Tibial nerve (tissue), 4 donors: Measurements from ENCODE around the gene VPS33B. TPM values are rescaled to one million over a fixed set of nuclear protein-coding genes. Genes with fewer than 3 reads are reported as not detected.
A peak's percentile ranks its signal among the peaks of the same experiment; 100 is the strongest.

ENCODE experiments used
- DNase-seq, 2 donors: peaks; one replicate each; pipeline ENCODE4 v3.0.0-alpha.2; 2019; ENCODE audit warnings: low spot score in 2 of 2
- H3K27ac ChIP-seq, 4 donors: fragments of 200-600 bp; sonication (generic) in 3 of 4; one replicate each; pipeline ENCODE4 v1.5.1; 2017 to 2019; ENCODE audit warnings: mild to moderate bottlenecking in 1 of 4
- H3K27me3 ChIP-seq, 2 donors: fragments of 200-600 bp; sonication (generic) in 1 of 2; one replicate each; pipeline versions ENCODE4 v1.5.1 to v1.6.0; 2017 to 2019
- H3K36me3 ChIP-seq, 3 donors: fragments of 200-600 bp; sonication (generic); one replicate each; pipeline ENCODE4 v1.5.1; 2018 to 2019
- H3K4me1 ChIP-seq, 4 donors: fragments of 200-600 bp; sonication (generic) in 3 of 4; one replicate each; pipeline ENCODE4 v1.5.1; 2017 to 2019
- H3K4me3 ChIP-seq, 4 donors: fragments of 200-600 bp; sonication (generic) in 3 of 4; one replicate each; pipeline ENCODE4 v1.5.1; 2017 to 2019; ENCODE audit warnings: mild to moderate bottlenecking in 1 of 4, moderate library complexity in 1 of 4
- H3K9me3 ChIP-seq, 4 donors: fragments of 200-600 bp; sonication (generic) in 3 of 4; one replicate each; pipeline ENCODE4 v1.5.1; 2017 to 2019
- EP300 ChIP-seq, 2 donors: sonication (generic); formaldehyde crosslinking; IDR thresholded peaks; one replicate each; pipeline ENCODE4 v1.6.1; 2017; ENCODE audit warnings: antibody characterized with exemption in 2 of 2, mild to moderate bottlenecking in 1 of 2
- POLR2A ChIP-seq, 2 donors: fragments of 450-650 bp; IDR thresholded peaks; one replicate each; pipeline ENCODE4 v1.6.1; 2017; ENCODE audit warnings: antibody characterized with exemption in 2 of 2, mild to moderate bottlenecking in 2 of 2, moderate library complexity in 2 of 2
- WGBS, 2 donors: methylation state at CpG; one replicate each; pipeline ENCODE4 v1.1.5; 2018; 5-methylcytosine and 5-hydroxymethylcytosine counted together
- total RNA-seq, 4 donors: library from RNA; depleted of rRNA; stranded (reverse); fragments of >200 nt; gene quantifications; one replicate each; pipeline ENCODE4 v1.1.0, GENCODE V29; 2016
- TF ChIP-seq, protein P1 (sequence below), 5 experiments: fragments of 200-600 bp in 3 of 5; fragments of 450-650 bp in 2 of 5; sonication (generic) in 3 of 5; IDR thresholded peaks; one replicate each; pipeline ENCODE4 v1.5.1; 2016 to 2019; ENCODE audit warnings: antibody characterized with exemption in 5 of 5, mild to moderate bottlenecking in 3 of 5, moderate library complexity in 2 of 5

The VPS33B gene
- total RNA-seq, 4 donors from 2014 or later: 8.7 to 10.9 (median 10.1) TPM

DNA sequence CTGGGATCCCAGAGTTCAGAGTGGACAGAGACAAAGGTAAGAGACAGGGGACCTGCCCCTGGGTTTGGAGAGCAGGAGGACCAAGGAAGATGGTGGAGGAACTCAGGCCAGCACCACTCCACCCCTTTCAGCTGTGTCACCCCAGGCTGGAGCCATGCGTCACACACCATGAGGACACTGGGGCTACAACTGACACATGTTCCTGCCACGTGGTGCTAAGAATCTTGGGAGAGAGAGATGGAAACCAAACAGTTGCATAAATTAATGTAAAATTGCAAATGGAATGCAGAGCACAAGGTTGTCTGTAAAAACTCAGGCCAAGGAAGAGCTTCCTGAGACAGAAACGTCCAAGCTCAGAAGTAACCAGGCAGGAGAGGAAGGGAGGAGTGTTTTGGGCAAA is 22.7 kb upstream of the VPS33B start:
- H3K36me3 ChIP-seq: no peaks in the 10 kb centered on the region
- no peaks in the 10 kb centered on the region for H3K27me3 ChIP-seq
- 58 to 71% methylated on average over 3 of the region's 3 CpGs for WGBS, 2 donors
- H3K9me3 ChIP-seq: no peaks in the 10 kb centered on the region
- DNase-seq: no peak
- H3K4me1 ChIP-seq: peaks cover 0 to 12% (median 0%) of the 10 kb centered on the region in 4 donors
- no peak overlapping the region for H3K4me3 ChIP-seq
- H3K27ac ChIP-seq: no peak overlapping the region
- no peak for TF ChIP-seq POLR2A (IDR thresholded peaks at IDR 0.05)
- no peak for TF ChIP-seq EP300 (IDR thresholded peaks at IDR 0.05)
- TF ChIP-seq, protein P1, sequence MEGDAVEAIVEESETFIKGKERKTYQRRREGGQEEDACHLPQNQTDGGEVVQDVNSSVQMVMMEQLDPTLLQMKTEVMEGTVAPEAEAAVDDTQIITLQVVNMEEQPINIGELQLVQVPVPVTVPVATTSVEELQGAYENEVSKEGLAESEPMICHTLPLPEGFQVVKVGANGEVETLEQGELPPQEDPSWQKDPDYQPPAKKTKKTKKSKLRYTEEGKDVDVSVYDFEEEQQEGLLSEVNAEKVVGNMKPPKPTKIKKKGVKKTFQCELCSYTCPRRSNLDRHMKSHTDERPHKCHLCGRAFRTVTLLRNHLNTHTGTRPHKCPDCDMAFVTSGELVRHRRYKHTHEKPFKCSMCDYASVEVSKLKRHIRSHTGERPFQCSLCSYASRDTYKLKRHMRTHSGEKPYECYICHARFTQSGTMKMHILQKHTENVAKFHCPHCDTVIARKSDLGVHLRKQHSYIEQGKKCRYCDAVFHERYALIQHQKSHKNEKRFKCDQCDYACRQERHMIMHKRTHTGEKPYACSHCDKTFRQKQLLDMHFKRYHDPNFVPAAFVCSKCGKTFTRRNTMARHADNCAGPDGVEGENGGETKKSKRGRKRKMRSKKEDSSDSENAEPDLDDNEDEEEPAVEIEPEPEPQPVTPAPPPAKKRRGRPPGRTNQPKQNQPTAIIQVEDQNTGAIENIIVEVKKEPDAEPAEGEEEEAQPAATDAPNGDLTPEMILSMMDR (IDR thresholded peaks at IDR 0.05): no peak

DNA sequence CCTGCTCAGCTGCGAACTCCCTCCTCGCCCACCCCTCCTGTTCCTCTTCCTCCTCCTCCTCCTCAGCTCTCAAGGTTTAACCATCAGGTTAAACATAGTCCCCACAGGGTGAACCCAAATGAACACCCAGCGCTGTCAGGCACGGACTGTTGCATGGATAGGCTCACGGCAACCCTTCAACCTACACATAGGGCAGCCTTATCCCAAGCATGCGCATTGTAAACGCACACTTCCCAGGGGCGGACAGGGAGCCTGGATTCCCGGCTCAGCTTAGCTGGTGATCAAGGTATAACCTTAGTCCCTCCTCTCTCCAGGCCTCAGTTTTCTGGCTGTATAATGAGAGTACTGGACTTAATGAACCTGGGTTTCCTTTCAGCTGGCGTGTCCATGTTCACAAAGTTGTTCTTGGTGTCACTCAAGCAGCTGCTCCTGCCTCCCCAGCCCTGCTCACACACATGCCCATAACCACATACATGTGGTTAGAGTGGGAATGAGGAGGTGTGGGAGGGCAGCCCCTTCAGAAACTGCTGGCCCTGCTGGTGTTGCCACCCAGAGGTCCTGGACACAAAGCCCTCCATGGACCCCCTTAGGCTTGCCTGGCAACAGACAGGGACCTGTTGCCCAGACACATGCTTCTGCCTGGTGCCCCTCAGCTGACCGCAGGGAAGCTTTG is 20.9 kb upstream of the VPS33B start:
- 82 to 90% methylated on average over 11 of the region's 11 CpGs for WGBS, 2 donors
- H3K4me1 ChIP-seq: peaks cover 0 to 4% (median 0%) of the 10 kb centered on the region in 4 donors

DNA sequence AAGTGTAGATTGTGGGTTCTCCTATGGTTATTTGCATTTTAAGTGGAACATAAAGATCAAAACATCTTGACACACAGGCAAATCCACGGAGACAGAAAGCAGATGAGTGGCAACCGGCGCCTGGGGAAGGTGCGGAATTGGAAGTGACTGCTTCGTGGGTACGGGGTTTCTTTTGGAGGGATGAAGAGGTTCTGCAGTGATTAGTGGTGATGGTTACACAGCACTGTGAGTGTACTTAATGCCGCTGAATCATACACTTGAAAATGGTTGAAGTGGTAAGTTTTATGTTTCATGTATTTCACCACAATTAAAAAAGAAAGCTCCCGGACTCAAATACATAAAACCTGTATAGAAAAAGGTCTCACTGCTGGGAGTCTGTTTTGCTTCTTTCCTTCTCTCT is 18.5 kb upstream of the VPS33B start:
- Histone ChIP-seq H3K4me3 (no peak overlapping the region), H3K27me3 (no peaks in the 10 kb centered on the region), H3K27ac (no peak overlapping the region), H3K36me3 (no peaks in the 10 kb centered on the region), H3K4me1 (no peaks in the 10 kb centered on the region), H3K9me3 (no peaks in the 10 kb centered on the region)
- TF ChIP-seq POLR2A (IDR thresholded peaks at IDR 0.05) (no peak), EP300 (IDR thresholded peaks at IDR 0.05) (no peak)
- TF ChIP-seq, protein P1 (IDR thresholded peaks at IDR 0.05): no peak
- WGBS, 2 donors: 72 to 80% methylated on average over 8 of the region's 8 CpGs
- DNase-seq: no peak

More for the DNA sequence above, 20.9 kb upstream of the VPS33B start:
- no peaks in the 10 kb centered on the region for H3K9me3 ChIP-seq
- H3K36me3 ChIP-seq: no peaks in the 10 kb centered on the region
- TF ChIP-seq POLR2A (IDR thresholded peaks at IDR 0.05) (no peak), EP300 (IDR thresholded peaks at IDR 0.05) (no peak)
- TF ChIP-seq, protein P1 (IDR thresholded peaks at IDR 0.05): no peak
- no peaks in the 10 kb centered on the region for H3K27me3 ChIP-seq
- H3K27ac ChIP-seq: no peak overlapping the region
- H3K4me3 ChIP-seq: no peak overlapping the region
- DNase-seq: no peak

DNA sequence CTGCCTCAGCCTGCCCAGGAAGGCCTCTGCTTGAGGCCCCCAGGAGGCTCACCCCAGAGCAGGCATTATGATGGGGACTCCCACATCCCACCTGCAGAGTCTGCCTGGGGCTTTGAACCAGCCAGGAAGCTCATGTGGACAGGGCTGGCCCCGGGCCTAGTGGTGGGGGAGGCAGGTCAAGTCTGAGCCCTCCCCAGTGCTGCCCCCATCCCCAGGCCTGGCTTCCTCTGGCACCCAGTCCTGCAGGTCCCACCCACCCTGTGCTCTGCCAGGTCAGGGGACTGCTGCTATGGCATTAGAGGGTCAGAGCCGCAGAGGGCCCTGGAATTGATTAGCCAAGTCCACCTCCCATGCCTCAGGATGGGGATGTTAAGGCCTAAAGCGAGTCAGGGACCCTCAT is 17.6 kb upstream of the VPS33B start:
- no peaks in the 10 kb centered on the region for H3K4me1 ChIP-seq
- 50 to 77% methylated on average over 3 of the region's 3 CpGs for WGBS, 2 donors
- TF ChIP-seq POLR2A (IDR thresholded peaks at IDR 0.05) (no peak), EP300 (IDR thresholded peaks at IDR 0.05) (no peak)
- TF ChIP-seq, protein P1 (IDR thresholded peaks at IDR 0.05): no peak
- no peak for DNase-seq
- H3K27ac ChIP-seq: no peak overlapping the region
- H3K4me3 ChIP-seq: no peak overlapping the region
- no peaks in the 10 kb centered on the region for H3K9me3 ChIP-seq
- H3K36me3 ChIP-seq: no peaks in the 10 kb centered on the region
- H3K27me3 ChIP-seq: no peaks in the 10 kb centered on the region

DNA sequence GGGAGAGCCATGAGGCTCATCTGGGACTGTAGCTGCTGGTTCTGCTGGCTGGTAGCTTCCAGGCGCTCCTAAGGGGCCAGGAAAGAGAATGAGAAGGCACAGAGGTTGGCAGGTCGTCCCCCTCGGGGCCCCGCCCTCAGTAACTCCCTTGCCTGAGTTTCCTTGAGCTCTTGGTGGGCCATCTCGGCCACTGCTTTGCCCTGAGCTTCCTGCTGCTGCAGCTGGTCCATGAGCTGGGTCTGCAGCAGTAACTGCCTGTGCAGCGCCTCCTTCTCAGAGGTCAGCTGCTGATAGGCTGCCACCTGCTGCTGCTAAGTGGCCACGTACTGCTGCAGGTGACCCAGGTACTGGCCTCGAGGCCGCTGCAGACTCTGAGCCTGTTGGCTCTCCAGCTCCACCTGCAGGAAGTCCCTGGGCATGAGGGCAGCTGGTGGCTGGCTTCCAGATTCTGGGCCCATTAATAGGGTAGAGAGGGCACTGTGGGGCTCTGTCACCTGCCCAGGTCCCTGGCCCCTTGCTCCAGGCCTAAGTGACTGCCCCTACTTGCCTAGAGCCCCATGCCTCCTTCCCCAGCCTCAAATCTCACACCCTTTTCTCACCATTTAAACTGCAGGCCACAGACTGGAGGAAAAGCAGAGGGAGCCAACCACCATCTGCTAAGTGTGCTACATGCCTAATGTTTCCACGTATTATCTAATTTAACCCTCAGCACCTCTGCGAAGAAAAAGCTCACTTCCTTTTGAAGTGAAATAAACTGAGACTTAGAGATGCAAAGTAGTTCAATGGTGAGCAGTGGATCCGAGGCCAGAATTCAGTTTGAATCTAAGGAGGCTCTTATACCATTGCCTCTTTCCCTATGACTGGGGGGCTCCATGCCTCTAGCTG is 10.8 kb upstream of the VPS33B start:
- Histone ChIP-seq H3K9me3 (no peaks in the 10 kb centered on the region), H3K4me1 (no peaks in the 10 kb centered on the region), H3K4me3 (no peak overlapping the region), H3K27me3 (no peaks in the 10 kb centered on the region), H3K36me3 (no peaks in the 10 kb centered on the region), H3K27ac (no peak overlapping the region)
- TF ChIP-seq, protein P1 (IDR thresholded peaks at IDR 0.05): peak; percentile 22 to 47 (median 41)
- TF ChIP-seq EP300 (IDR thresholded peaks at IDR 0.05): no peak
- DNase-seq: no peak
- WGBS, 2 donors: 41 to 63% methylated on average over 8 to 12 of the region's 12 CpGs
